H9 (cell line): Measurements from ENCODE around the gene CTLA4. TPM values are rescaled to one million over a fixed set of nuclear protein-coding genes. Genes with fewer than 3 reads are reported as not detected.

Experiments used
- DNase-seq: peaks from one replicate; pipeline ENCODE4 v3.0.0-alpha.2; 2017
- H2AFZ ChIP-seq: one replicate; pipeline ENCODE4 v1.6.1; 2013; ENCODE audit warnings: mild to moderate bottlenecking, low read length, control low read depth, moderate library complexity
- H2AK5ac ChIP-seq: 2 replicates; pipeline ENCODE4 v1.6.1; 2013; ENCODE audit warnings: low read length, control low read depth, mixed read lengths; ENCODE audit not compliant: insufficient read length
- H2BK120ac ChIP-seq: one replicate; pipeline ENCODE4 v1.6.1; 2013; ENCODE audit warnings: low read depth, mild to moderate bottlenecking, low read length, control low read depth, inconsistent platforms; ENCODE audit not compliant: poor library complexity, severe bottlenecking
- H2BK12ac ChIP-seq: 2 replicates; pipeline ENCODE4 v1.6.1; 2013; ENCODE audit warnings: low read length, control low read depth, mixed read lengths, low read depth; ENCODE audit not compliant: insufficient read length
- H2BK15ac ChIP-seq: 2 replicates; pipeline ENCODE4 v1.6.1; 2013; ENCODE audit warnings: low read depth, low read length, control low read depth
- H2BK20ac ChIP-seq: one replicate; pipeline ENCODE4 v1.6.1; 2013; ENCODE audit warnings: low read depth, mild to moderate bottlenecking, low read length, control low read depth, inconsistent platforms; ENCODE audit not compliant: poor library complexity, severe bottlenecking
- H2BK5ac ChIP-seq: 2 replicates; pipeline ENCODE4 v1.6.1; 2013; ENCODE audit warnings: low read length, control low read depth, mixed read lengths; ENCODE audit not compliant: insufficient read length
- H3K14ac ChIP-seq: 2 replicates; pipeline ENCODE4 v1.6.1; 2013; ENCODE audit warnings: low read length, control low read depth; ENCODE audit not compliant: insufficient read depth
- H3K18ac ChIP-seq: 2 replicates; pipeline ENCODE4 v1.6.1; 2013; ENCODE audit warnings: low read depth, mild to moderate bottlenecking, mixed read lengths, low read length, control low read depth; ENCODE audit not compliant: insufficient read length
- H3K23ac ChIP-seq: 2 replicates; pipeline ENCODE4 v1.6.1; 2013; ENCODE audit warnings: low read length, control low read depth, mixed read lengths, low read depth; ENCODE audit not compliant: insufficient read length
- H3K23me2 ChIP-seq: 2 replicates; pipeline ENCODE4 v1.6.1; 2013; ENCODE audit warnings: low read depth, mild to moderate bottlenecking, mixed read lengths, low read length, control low read depth; ENCODE audit not compliant: insufficient read length, poor library complexity, severe bottlenecking
- H3K27ac ChIP-seq: 2 replicates; pipeline ENCODE4 v1.5.1; 2013; ENCODE audit warnings: low read length, control low read depth, mixed read lengths, low read depth; ENCODE audit not compliant: insufficient read length
- H3K27me3 ChIP-seq: 2 replicates; pipeline ENCODE4 v1.6.1; 2013; ENCODE audit warnings: low read length, control low read depth, inconsistent platforms; ENCODE audit not compliant: insufficient read depth
- H3K4ac ChIP-seq: 2 replicates; pipeline ENCODE4 v1.6.1; 2013; ENCODE audit warnings: low read depth, mild to moderate bottlenecking, control low read depth, inconsistent platforms, low read length, moderate library complexity
- H3K4me1 ChIP-seq: 2 replicates; pipeline ENCODE4 v1.6.1; 2013; ENCODE audit warnings: low read length, control low read depth, inconsistent platforms; ENCODE audit not compliant: insufficient read depth
- H3K4me2 ChIP-seq: 2 replicates; pipeline ENCODE4 v1.6.1; 2013; ENCODE audit warnings: low read length, control low read depth, mixed read lengths; ENCODE audit not compliant: insufficient read length, insufficient read depth
- H3K56ac ChIP-seq: 2 replicates; pipeline ENCODE4 v1.6.1; 2013; ENCODE audit warnings: low read depth, mild to moderate bottlenecking, mixed read lengths, low read length, control low read depth; ENCODE audit not compliant: insufficient read length
- H3K79me1 ChIP-seq: 2 replicates; pipeline ENCODE4 v1.6.1; 2013; ENCODE audit warnings: low read depth, mild to moderate bottlenecking, moderate library complexity, low read length, control low read depth, inconsistent platforms; ENCODE audit not compliant: insufficient read depth, poor library complexity, severe bottlenecking
- H3K79me2 ChIP-seq: 2 replicates; pipeline ENCODE4 v1.6.1; 2013; ENCODE audit warnings: low read length, control low read depth, inconsistent platforms; ENCODE audit not compliant: insufficient read depth
- H3K9ac ChIP-seq: 2 replicates; pipeline ENCODE4 v1.6.1; 2013; ENCODE audit warnings: low read length, control low read depth, mixed read lengths; ENCODE audit not compliant: insufficient read length; ENCODE audit errors: extremely low read depth
- H3K9me3 ChIP-seq: one replicate; pipeline ENCODE4 v1.6.1; 2013; ENCODE audit warnings: low read depth, low read length, inconsistent platforms; ENCODE audit not compliant: control insufficient read depth
- H3T11ph ChIP-seq: one replicate; pipeline ENCODE4 v1.6.1; 2013; ENCODE audit warnings: mild to moderate bottlenecking, low read length, control low read depth, inconsistent platforms
- H4K20me1 ChIP-seq: one replicate; pipeline ENCODE4 v1.6.1; 2013; ENCODE audit not compliant: control insufficient read depth, insufficient read length, insufficient read depth
- H4K5ac ChIP-seq: 2 replicates; pipeline ENCODE4 v1.6.1; 2013; ENCODE audit warnings: low read depth, mild to moderate bottlenecking, mixed read lengths, low read length, control low read depth; ENCODE audit not compliant: insufficient read length
- H4K8ac ChIP-seq: replicated peaks from 2 replicates; pipeline ENCODE4 v1.6.1; 2013; ENCODE audit warnings: low read length, control low read depth, mixed read lengths, low read depth; ENCODE audit not compliant: insufficient read length
- H4K91ac ChIP-seq: 2 replicates; pipeline ENCODE4 v1.6.1; 2013; ENCODE audit warnings: low read depth, mild to moderate bottlenecking, moderate library complexity, mixed read lengths, low read length, control low read depth; ENCODE audit not compliant: insufficient read length
- H3K27ac Mint-ChIP-seq, 3 experiments: 2 replicates in 2 of 3; 3 replicates in 1 of 3; pipeline ENCODE4 v1.8.0; 2020 to 2021; ENCODE audit warnings: mixed read lengths in 3 of 3, mild to moderate bottlenecking in 1 of 3, moderate library complexity in 1 of 3
- H3K27me3 Mint-ChIP-seq: 2 replicates; pipeline ENCODE4 v1.8.0; 2021; ENCODE audit warnings: low read depth, mild to moderate bottlenecking, moderate library complexity, mixed read lengths
- H3K36me3 Mint-ChIP-seq, 3 experiments: 2 replicates in 2 of 3; 3 replicates in 1 of 3; pipeline ENCODE4 v1.8.0; 2020 to 2021; ENCODE audit warnings: low read depth in 3 of 3, mixed read lengths in 3 of 3; ENCODE audit not compliant: insufficient read depth in 1 of 3
- H3K4me1 Mint-ChIP-seq, 2 experiments: 2 replicates each; pipeline ENCODE4 v1.8.0; 2020; ENCODE audit warnings: mixed read lengths in 2 of 2
- H3K4me3 Mint-ChIP-seq, 2 experiments: 2 replicates in 1 of 2; 3 replicates in 1 of 2; pipeline ENCODE4 v1.8.0; 2020 to 2021; ENCODE audit warnings: mild to moderate bottlenecking in 2 of 2, mixed read lengths in 2 of 2, moderate library complexity in 1 of 2
- H3K9me3 Mint-ChIP-seq, 2 experiments: 2 replicates in 1 of 2; 3 replicates in 1 of 2; pipeline ENCODE4 v1.8.0; 2020; ENCODE audit warnings: mild to moderate bottlenecking in 2 of 2, mixed read lengths in 2 of 2, moderate library complexity in 1 of 2
- CTCF ChIP-seq: fragments of 200-600 bp; sonication (generic); conservative IDR thresholded peaks from 3 replicates; pipeline ENCODE4 v1.8.0; 2021; ENCODE audit warnings: antibody characterized with exemption, mild to moderate bottlenecking
- total RNA-seq: library from RNA; stranded (reverse); gene quantifications from 2 replicates; pipeline ENCODE4 v1.2.1, GENCODE V29; 2021

The CTLA4 gene
- total RNA-seq, 1 experiment from 2014 or later: not detected

GRCh38 chr2:203887677-203888076 is 20.1 kb downstream of the CTLA4 start:
- Histone ChIP-seq H3K4me2 (no peak overlapping the region), H2BK12ac (no peak overlapping the region), H4K8ac (no peak overlapping the region), H3K79me1 (no peaks in the 10 kb centered on the region), H3K18ac (no peak overlapping the region), H2AK5ac (no peak overlapping the region), H4K20me1 (no peaks in the 10 kb centered on the region), H2AFZ (no peak overlapping the region), H3K4ac (no peak overlapping the region), H3T11ph (no peak overlapping the region), H3K27me3 (no peaks in the 10 kb centered on the region), H3K23ac (no peak overlapping the region), H4K5ac (no peak overlapping the region), H3K14ac (no peak overlapping the region), H2BK20ac (no peak overlapping the region), H4K91ac (no peak overlapping the region), H3K9ac (no peak overlapping the region), H3K4me1 (no peaks in the 10 kb centered on the region), H3K79me2 (no peaks in the 10 kb centered on the region), H2BK5ac (no peak overlapping the region), H3K56ac (no peak overlapping the region), H3K27ac (no peak overlapping the region), H2BK120ac (no peak overlapping the region), H2BK15ac (no peak overlapping the region), H3K23me2 (no peaks in the 10 kb centered on the region), H3K9me3 (no peaks in the 10 kb centered on the region)
- no peak for DNase-seq
- no peaks in the 10 kb centered on the region for H3K27me3 Mint-ChIP-seq
- H3K36me3 Mint-ChIP-seq: no peaks in the 10 kb centered on the region
- H3K27ac Mint-ChIP-seq: no peak overlapping the region
- H3K4me3 Mint-ChIP-seq: no peak overlapping the region
- peaks cover 3 to 7% of the 10 kb centered on the region in 2 experiments for H3K4me1 Mint-ChIP-seq
- TF ChIP-seq CTCF: no peak
- H3K9me3 Mint-ChIP-seq: peaks cover 0 to 2% of the 10 kb centered on the region in 2 experiments; a peak in 1 of 5 replicates
